GM04504 (cell line): ENCODE results near the gene CHD9.
"Not testable (repeated sequence)": the region's sequence is repeated elsewhere in the genome, so short reads cannot be mapped to it uniquely, and the experiment has no call there.

Experiments
- DNase-seq: peaks from one replicate; pipeline ENCODE4 v3.0.0-alpha.2; 2012; ENCODE audit warnings: low read depth

Gene CHD9

GRCh38 chr16:53202398-53202797, 147.6 kb downstream of the CHD9 start:
- no peak for DNase-seq

DNA sequence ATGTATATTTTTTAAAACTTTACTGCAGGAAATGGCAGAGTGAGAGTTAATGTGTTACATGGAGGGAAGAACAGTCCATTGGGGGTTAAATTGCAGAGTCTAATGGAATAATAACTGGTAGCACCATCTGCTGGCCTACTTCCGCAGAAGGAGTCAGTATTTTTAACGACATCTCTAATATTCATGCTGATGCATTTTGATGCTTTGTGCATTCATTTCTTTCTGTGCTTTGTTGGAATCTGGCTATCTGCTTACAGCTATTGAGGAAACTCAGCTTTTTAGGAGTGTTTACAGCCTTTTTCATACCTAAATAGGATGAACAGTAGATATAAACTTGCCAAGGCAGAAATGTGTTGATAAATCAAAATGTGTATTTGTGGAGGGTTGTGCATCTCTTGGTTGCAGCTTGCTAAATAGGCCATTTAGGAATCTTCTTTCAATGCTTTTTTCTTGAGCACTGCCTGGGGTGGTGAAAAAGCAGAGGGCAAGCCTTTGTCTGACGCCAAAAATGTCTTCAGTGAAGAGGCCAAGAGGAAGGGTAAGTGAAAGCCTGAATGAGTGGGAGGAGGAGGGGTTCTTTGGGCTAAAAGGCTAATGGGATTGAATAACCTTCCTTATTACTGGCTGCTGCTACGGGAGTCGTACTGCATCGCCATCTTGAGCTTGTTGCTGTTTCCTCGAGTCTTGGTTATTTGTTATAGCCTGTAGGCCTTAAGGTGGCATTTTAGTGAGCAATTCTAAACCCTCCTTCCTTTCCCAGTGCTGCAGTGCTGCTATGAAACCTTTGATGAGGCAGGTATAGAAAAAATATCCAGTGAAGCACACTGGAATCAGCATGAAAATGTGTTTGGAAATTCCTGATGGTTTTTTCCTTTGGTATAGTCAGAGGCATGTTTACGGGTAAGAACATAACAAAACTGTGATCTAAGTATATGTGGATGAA, 153.3 kb downstream of the CHD9 start:
- peak; percentile 48 for DNase-seq

- DNase-seq, result no peak
These were observed 154.6 kb downstream of the CHD9 start for GRCh38 chr16:53209429-53209828.

GRCh38 chr16:53209877-53210276, 155.1 kb downstream of the CHD9 start:
- no peak for DNase-seq

- no peak for DNase-seq
These were observed 156.5 kb downstream of the CHD9 start for GRCh38 chr16:53211253-53211652.

DNA sequence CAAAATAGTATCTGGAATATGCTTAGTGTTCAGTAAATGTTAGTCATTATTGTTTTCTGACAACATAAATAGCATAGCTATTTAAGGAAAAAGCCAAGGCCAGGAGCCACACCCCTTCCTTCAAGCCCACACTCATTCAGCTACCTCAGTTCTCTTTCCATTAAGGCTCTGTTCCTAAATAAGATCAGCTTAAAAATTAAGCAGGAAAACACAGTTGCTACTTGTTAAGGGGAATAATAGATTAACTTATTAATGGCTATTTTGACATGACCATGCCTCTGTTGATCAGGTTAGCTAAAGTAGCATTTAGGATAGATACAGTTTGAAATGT, 158.1 kb downstream of the CHD9 start:
- no peak for DNase-seq

DNA sequence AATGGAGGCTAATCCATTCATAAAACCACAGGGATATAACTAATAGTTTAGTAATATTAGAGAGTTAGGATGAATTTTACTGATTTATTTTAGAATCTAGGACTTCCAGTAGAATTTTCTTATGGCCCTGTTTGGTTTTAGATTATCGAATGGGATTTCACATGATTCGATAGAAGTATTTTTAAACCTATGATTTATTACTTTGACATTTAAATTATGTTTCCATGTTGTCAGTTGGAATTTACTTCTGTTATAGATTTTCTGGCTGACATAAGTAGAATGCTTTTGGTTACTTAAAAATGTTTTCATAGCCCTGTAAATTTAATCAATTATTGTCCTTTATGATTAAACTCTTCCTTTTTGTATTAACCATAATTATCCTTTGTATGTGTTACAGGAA, 158.8 kb downstream of the CHD9 start:
- no peak for DNase-seq

- DNase-seq, result no peak
These were observed 162.0 kb downstream of the CHD9 start for GRCh38 chr16:53216798-53217197.

DNA sequence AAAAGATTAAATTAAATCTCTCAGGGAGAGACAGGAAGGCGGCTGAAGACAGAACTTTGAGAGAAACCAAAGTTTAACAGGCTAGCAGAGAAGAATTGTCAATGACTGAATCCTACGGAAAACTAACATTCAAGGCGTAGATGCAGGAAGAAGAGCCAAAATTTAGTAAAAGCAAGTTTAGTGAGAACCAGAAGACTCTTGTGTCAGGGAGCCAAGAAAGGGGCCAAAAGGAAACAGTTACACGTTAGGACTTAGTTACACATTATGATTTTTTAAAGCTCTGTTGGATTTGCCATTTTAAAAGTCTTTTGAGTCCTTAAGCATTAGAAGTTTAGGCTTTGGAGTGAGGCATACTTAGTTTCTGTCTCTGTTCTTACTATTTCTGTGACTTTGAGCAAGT, 164.6 kb downstream of the CHD9 start:
- DNase-seq, result no peak

GRCh38 chr16:53219795-53220454, 165.1 kb downstream of the CHD9 start:
- peak; percentile 8 for DNase-seq

DNA sequence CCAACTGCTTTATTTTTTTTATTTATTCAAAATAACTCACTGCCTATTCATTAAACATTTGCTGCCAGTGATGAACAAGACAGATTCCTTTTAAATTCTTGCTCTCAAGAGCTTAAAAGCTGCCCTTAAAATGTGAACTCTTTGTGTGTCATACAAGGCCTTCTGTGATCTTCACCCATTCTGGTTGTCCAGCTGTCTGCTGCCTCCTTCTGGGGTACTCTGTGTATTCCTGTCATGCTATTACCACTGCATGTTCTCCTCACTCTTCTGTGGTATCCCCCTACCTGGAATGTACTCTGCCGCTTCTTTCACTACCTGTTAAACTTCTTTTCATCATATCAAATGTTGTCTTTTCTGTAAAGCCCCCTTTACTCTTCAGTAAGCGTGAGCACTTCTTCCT, 165.8 kb downstream of the CHD9 start:
- DNase-seq, result peak; percentile 11

DNA sequence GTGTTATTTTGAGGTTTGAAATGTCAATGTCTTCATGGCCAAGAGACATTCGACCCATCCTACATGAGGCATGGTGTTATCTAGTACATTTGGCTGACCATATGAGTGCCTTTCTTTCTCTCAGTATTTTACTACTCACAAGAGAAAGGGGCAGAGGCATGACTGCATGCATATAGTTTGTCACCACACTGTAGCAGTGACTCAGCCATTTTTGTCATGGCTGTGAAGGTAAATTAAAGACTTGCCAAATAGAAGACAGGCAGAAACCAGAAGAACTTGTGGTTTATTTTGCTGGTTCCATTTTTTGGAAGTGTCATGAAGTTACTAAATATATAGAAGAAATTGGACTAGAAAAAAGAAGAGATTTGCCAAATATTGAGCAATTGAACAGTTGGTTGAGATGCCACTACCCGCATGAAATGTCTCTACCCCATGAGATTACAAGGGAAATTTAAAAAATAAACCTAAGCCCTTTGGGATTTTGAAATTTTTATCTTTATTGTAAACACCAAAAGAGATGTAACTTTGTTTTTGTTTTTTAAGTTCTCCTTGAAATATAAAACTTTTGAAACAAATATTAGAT, 170.3 kb downstream of the CHD9 start:
- DNase-seq, result peak; percentile 14

- DNase-seq, result no peak
These were observed 178.2 kb downstream of the CHD9 start for GRCh38 chr16:53232826-53233529.

DNA sequence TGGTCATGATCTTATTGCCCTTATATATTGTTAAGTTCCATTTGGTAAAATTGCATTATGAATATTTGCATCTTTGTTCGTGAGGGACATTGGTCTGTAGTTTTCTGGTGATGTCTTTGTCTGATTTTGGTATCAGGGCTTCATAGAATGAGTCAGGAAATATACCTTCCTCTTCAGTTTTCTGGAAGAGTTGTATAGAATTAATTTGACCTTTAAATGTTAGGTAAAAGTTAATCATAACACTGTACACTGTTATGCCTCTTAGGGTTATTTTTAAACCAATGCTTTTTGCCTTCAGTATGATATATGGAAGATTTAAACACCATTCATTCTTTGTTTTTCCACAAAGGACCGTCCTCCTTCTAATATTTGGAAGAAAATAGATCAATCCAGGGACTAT, 180.0 kb downstream of the CHD9 start:
- DNase-seq, result no peak

GRCh38 chr16:53235851-53236250, 181.1 kb downstream of the CHD9 start:
- no peak for DNase-seq

DNA sequence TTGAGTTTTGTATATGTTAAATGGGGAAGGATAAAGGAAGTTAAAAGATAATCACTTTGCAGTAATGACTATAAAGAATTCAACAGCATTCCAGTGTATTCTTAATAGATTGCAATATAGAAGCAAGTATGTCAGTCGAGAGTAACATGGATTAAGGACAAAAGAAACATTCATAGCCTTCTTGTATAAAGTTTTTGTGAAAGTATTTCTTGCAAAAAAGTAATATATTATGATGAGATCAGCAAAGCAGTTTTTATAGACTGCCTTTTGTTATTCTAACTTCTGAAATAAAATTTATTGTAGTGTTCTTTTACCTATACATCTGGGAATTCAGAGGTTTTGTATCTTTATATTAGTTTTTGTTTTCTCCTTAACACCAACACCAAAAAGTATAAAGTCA, 194.5 kb downstream of the CHD9 start:
- DNase-seq, result no peak

GRCh38 chr16:53257001-53257400, 202.2 kb downstream of the CHD9 start:
- DNase-seq, result peak; percentile 10

DNA sequence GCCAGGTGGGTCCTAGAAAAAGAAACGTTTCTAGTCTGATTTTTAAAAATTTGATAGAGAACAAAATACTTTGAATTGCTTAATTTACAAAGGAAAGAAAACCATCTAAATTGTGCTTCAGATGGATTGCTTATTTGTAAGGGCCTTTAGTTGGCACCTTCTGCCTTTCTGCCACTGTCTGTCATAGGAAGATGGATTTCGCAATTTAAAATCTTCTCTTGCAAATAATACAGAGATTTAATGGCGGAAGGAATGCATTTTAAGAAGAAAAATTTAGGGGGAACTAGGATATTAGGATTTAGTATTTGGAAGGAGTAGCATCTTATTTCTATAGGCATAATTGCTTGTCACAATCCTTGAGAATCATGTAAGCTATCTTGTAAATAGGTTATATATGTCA, 204.0 kb downstream of the CHD9 start:
- DNase-seq, result no peak

DNA sequence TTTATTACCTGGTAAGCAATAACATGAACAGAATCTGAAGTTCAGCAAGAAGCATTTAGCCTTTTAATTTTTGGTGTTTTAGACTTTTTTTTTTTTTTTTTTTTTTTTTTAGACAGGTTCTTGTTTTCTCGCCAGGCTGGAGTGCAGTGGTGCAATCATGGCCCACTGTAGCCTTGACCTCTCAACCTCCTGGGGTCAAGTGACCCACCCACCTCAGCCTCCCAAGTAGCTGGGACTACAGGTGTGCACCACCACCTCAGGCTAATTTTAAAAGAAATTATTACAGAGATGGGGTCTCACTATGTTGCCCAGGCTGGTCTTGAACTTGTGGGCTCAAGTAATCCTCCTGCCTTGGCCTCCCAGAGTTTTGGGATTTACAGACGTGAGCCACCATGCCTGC, 206.5 kb downstream of the CHD9 start:
- DNase-seq, result no peak

DNA sequence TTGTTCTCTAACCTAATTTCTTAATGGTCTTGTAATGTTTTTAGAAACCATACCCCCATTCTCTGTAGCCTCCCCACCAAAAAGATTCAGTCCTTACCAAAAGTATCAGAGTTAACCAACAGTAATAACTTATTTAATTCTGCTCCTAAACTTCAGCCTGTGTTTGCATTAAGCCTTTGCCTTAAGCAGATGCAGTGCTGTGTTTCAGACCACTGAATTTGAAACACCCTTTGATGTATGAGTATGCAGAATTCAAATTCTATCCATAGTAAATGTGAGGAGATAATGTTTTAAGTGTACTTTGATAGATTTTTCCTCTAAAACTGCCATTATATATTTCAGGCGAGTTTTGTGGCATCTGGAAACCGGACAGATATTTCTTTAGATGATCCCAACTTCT, 207.9 kb downstream of the CHD9 start:
- DNase-seq, result no peak

DNA sequence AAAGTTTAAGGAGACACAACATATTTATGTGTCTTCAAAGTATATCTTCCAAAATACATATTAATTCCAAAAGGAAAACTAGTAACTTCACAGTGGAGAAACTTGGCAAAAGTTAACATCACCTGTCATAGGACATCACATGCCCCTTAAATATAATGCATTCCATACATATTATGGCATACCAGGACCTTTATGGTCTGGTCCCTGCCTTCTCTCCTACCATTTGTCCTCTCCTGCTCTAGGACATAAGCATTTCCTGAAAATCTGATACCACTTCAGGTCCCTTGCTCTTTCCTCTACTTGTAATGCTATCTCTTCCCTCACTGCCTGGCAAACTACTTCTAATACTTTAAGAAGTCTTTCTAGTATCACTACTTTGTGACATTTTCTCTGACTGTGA, 211.4 kb downstream of the CHD9 start:
- DNase-seq, result no peak

DNA sequence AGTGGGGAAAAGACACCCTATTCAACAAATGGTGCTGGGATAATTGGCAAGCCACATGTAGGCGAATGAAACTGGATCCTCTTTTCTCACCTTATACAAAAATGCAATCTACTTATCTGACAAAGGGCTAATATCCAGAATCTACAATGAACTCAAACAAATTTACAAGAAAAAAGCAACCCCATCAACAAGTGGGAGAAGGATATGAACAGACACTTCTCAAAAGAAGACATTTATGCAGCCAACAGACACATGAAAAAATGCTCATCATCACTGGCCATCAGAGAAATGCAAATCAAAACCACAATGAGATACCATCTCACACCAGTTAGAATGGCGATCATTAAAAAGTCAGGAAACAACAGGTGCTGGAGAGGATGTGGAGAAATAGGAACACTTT, 223.7 kb downstream of the CHD9 start:
- DNase-seq, result not testable (repeated sequence)

DNA sequence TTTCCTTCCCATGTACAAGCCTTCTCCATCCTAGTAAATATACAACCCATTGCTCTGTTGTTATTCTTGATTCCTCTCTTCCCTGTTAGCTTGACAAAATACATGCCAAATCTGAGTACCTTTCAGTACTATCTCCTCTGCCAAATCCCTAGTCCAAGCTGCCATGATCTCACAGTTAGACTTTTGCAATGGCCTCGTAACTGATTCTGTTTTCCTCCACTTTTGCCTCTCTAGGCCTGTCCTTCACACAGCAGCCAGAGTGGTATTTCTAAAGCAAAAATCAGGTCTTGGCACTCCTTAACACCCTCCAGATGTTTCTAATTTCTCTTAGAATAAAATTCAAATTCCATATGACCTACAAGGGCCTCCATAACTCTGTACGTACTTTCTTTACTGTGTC, 226.5 kb downstream of the CHD9 start:
- DNase-seq, result no peak
